Stimulated activated CD4-positive, alpha-beta T cell treated with anti-CD3 and anti-CD28 coated beads, Interleukin-15, amount 100 ng/mL, for 48 hours (primary cell): Measurements from ENCODE around the gene SAC3D1.
"Not testable (repeated sequence)": the region's sequence is repeated elsewhere in the genome, so short reads cannot be mapped to it uniquely, and the experiment has no call there.

Experiments
- DNase-seq, 2 donors: peaks; one replicate each; pipeline ENCODE4 v3.0.0-alpha.2; 2020; ENCODE audit warnings: low read depth in 2 of 2

Gene SAC3D1

GRCh38 chr11:65040847-65041622 lies at the start of gene SAC3D1:
Gene SAC3D1 (plus strand): TSS chr11:65041210. CDS start chr11:65041293, 83 bp downstream.
- peak; percentile 86 for DNase-seq

- no peak for DNase-seq
Observed at GRCh38 chr11:64994318-64994717, 46.7 kb upstream of the SAC3D1 start.

GRCh38 chr11:64996327-64996709 lies 44.7 kb upstream of the SAC3D1 start:
- no peak for DNase-seq

- no peak for DNase-seq
Observed at GRCh38 chr11:64996710-64997380, 44.2 kb upstream of the SAC3D1 start, which contains the start of gene BATF2. Gene BATF2 (minus strand): TSS chr11:64996971. CDS start chr11:64996914, 57 bp downstream.

GRCh38 chr11:64998141-64998540 lies 42.9 kb upstream of the SAC3D1 start:
- no peak for DNase-seq

- DNase-seq, result no peak
Observed at GRCh38 chr11:64998690-64999431, 42.1 kb upstream of the SAC3D1 start.

- DNase-seq, result no peak
Observed at GRCh38 chr11:64999478-64999877, 41.5 kb upstream of the SAC3D1 start.

GRCh38 chr11:65002706-65003105 lies 38.3 kb upstream of the SAC3D1 start:
- DNase-seq, result no peak

GRCh38 chr11:65003282-65003681 lies 37.7 kb upstream of the SAC3D1 start:
- no peak for DNase-seq

GRCh38 chr11:65003968-65004367 lies 37.0 kb upstream of the SAC3D1 start:
- not testable (repeated sequence) for DNase-seq

- DNase-seq, result no peak
Observed at GRCh38 chr11:65008016-65008415, 33.0 kb upstream of the SAC3D1 start.

- no peak for DNase-seq
Observed at GRCh38 chr11:65008873-65009272, 32.1 kb upstream of the SAC3D1 start.

GRCh38 chr11:65013130-65013887 lies 27.7 kb upstream of the SAC3D1 start:
- DNase-seq, result peak; percentile 84 to 89

GRCh38 chr11:65013888-65014725 lies 26.9 kb upstream of the SAC3D1 start, which contains the start of gene ARL2:
Gene ARL2 (plus strand): TSS chr11:65014160. CDS start chr11:65014208, 48 bp downstream.
- DNase-seq, result peak; percentile 74 to 77

- DNase-seq, result no peak
Observed at GRCh38 chr11:65014726-65015227, 26.2 kb upstream of the SAC3D1 start.

GRCh38 chr11:65016705-65017104 lies 24.3 kb upstream of the SAC3D1 start:
- no peak for DNase-seq

GRCh38 chr11:65017937-65018336 lies 23.1 kb upstream of the SAC3D1 start:
- no peak for DNase-seq

- DNase-seq, result no peak
Observed at GRCh38 chr11:65019824-65020223, 21.2 kb upstream of the SAC3D1 start.

- no peak for DNase-seq
Observed at GRCh38 chr11:65021003-65021402, 20.0 kb upstream of the SAC3D1 start.

- DNase-seq, result no peak
Observed at GRCh38 chr11:65021509-65021908, 19.5 kb upstream of the SAC3D1 start.
